BLaER1 treated with 17β-estradiol and CSF1 and Interleukin-3, amounts not matched to agents 10 nM and 100 nM (cell line): Measurements from ENCODE around the gene CDK3.

Experiments used
- H3K27ac ChIP-seq, 11 experiments: shearing (Covaris generic); formaldehyde crosslinking; 2 replicates each; pipeline ENCODE4 v1.8.1; 2022
- H3K27me3 ChIP-seq, 11 experiments: shearing (Covaris generic); formaldehyde crosslinking; 2 replicates each; pipeline ENCODE4 v1.8.1; 2022
- H3K36me3 ChIP-seq, 11 experiments: shearing (Covaris generic); formaldehyde crosslinking; 2 replicates each; pipeline ENCODE4 v1.8.1; 2022
- H3K4me1 ChIP-seq, 10 experiments: shearing (Covaris generic); formaldehyde crosslinking; 2 replicates each; pipeline ENCODE4 v1.8.1; 2022
- H3K4me2 ChIP-seq, 11 experiments: shearing (Covaris generic); formaldehyde crosslinking; 2 replicates each; pipeline ENCODE4 v1.8.1; 2022
- H3K4me3 ChIP-seq, 10 experiments: shearing (Covaris generic); formaldehyde crosslinking; 2 replicates each; pipeline ENCODE4 v1.8.1; 2022
- H3K9ac ChIP-seq, 11 experiments: shearing (Covaris generic); formaldehyde crosslinking; 2 replicates each; pipeline ENCODE4 v1.8.1; 2022
- H3K9me3 ChIP-seq, 11 experiments: shearing (Covaris generic); formaldehyde crosslinking; replicated peaks in 1 of 11; 2 replicates each; pipeline ENCODE4 v1.8.1; 2022
- H4K20me1 ChIP-seq, 11 experiments: shearing (Covaris generic); formaldehyde crosslinking; 2 replicates each; pipeline ENCODE4 v1.8.1; 2022
- Cebpa-rat ChIP-seq, 11 experiments: shearing (Covaris generic); IDR thresholded peaks; 2 replicates each; pipeline ENCODE4 v1.8.1; 2022

CDK3 gene

GRCh38 chr17:75981019-75981615 is 19.5 kb upstream of the CDK3 start:
- H3K36me3 ChIP-seq: peaks cover 0 to 18% (median 6%) of the 10 kb centered on the region in 11 experiments; a peak in 9 of 22 replicates
- H3K4me3 ChIP-seq: no peak overlapping the region
- peak overlapping the region; percentile 74 to 97 (median 90) for H3K4me2 ChIP-seq
- peak overlapping the region in 6 of 11 experiments; percentile 92 to 97 (median 96); a peak in 7 of 22 replicates for H3K9ac ChIP-seq
- no peaks in the 10 kb centered on the region for H3K27me3 ChIP-seq
- peak overlapping the region in 6 of 11 experiments; percentile 94 to 99 (median 98); a peak in 6 of 22 replicates for H3K27ac ChIP-seq
- TF ChIP-seq Cebpa-rat (IDR thresholded peaks at IDR 0.05): no peak
- H3K9me3 ChIP-seq: no peaks in the 10 kb centered on the region
- H4K20me1 ChIP-seq: no peaks in the 10 kb centered on the region; a peak in 1 of 22 replicates
- peaks cover 34 to 64% (median 41%) of the 10 kb centered on the region in 10 experiments for H3K4me1 ChIP-seq

GRCh38 chr17:75983501-75984181 is 17.0 kb upstream of the CDK3 start:
- H3K27me3 ChIP-seq: no peaks in the 10 kb centered on the region
- no peak overlapping the region for H3K9ac ChIP-seq
- H3K4me3 ChIP-seq: no peak overlapping the region
- no peaks in the 10 kb centered on the region; a peak in 1 of 22 replicates for H4K20me1 ChIP-seq
- H3K36me3 ChIP-seq: peaks cover 0 to 23% (median 16%) of the 10 kb centered on the region in 11 experiments; a peak in 17 of 22 replicates
- no peak overlapping the region for H3K27ac ChIP-seq
- TF ChIP-seq Cebpa-rat (IDR thresholded peaks at IDR 0.05): no peak
- peaks cover 11 to 41% (median 18%) of the 10 kb centered on the region in 10 experiments for H3K4me1 ChIP-seq
- no peaks in the 10 kb centered on the region for H3K9me3 ChIP-seq
- H3K4me2 ChIP-seq: peak overlapping the region in 1 of 11 experiments; percentile 28; a peak in 3 of 22 replicates

- Histone ChIP-seq H3K36me3 (peaks cover 4 to 41% (median 22%) of the 10 kb centered on the region in 11 experiments; a peak in 18 of 22 replicates), H3K9ac (no peak overlapping the region), H3K27ac (no peak overlapping the region), H3K27me3 (no peaks in the 10 kb centered on the region), H3K4me3 (no peak overlapping the region), H3K9me3 (no peaks in the 10 kb centered on the region), H3K4me2 (no peak overlapping the region), H4K20me1 (no peaks in the 10 kb centered on the region), H3K4me1 (peaks cover 0 to 30% (median 7%) of the 10 kb centered on the region in 10 experiments; a peak in 15 of 20 replicates)
- TF ChIP-seq Cebpa-rat (IDR thresholded peaks at IDR 0.05): no peak
Measured at GRCh38 chr17:75985986-75986385, 14.7 kb upstream of the CDK3 start.

GRCh38 chr17:75987041-75987440 is 13.6 kb upstream of the CDK3 start:
- no peak for TF ChIP-seq Cebpa-rat (IDR thresholded peaks at IDR 0.05)
- peaks cover 0 to 26% (median 11%) of the 10 kb centered on the region in 10 experiments; a peak in 11 of 20 replicates for H3K4me1 ChIP-seq

GRCh38 chr17:75991396-75991795 is 9.3 kb upstream of the CDK3 start:
- no peak for TF ChIP-seq Cebpa-rat (IDR thresholded peaks at IDR 0.05)
- H3K9ac ChIP-seq: no peak overlapping the region

More at GRCh38 chr17:75987041-75987440, 13.6 kb upstream of the CDK3 start:
- Histone ChIP-seq H3K27ac (no peak overlapping the region), H3K27me3 (no peaks in the 10 kb centered on the region), H3K36me3 (peaks cover 13 to 52% (median 31%) of the 10 kb centered on the region in 11 experiments), H3K9me3 (no peaks in the 10 kb centered on the region), H4K20me1 (no peaks in the 10 kb centered on the region), H3K4me2 (no peak overlapping the region), H3K4me3 (no peak overlapping the region), H3K9ac (0 out of 22 replicates have a peak overlapping the region, but pooled peaks of 1 of the 11 experiments have one; percentile 27)

GRCh38 chr17:75994802-75995370 is 5.8 kb upstream of the CDK3 start:
- no peaks in the 10 kb centered on the region for H4K20me1 ChIP-seq
- H3K4me3 ChIP-seq: no peak overlapping the region
- H3K9me3 ChIP-seq: no peaks in the 10 kb centered on the region
- no peaks in the 10 kb centered on the region for H3K27me3 ChIP-seq
- H3K27ac ChIP-seq: no peak overlapping the region
- TF ChIP-seq Cebpa-rat (IDR thresholded peaks at IDR 0.05): no peak
- H3K4me2 ChIP-seq: no peak overlapping the region
- H3K9ac ChIP-seq: no peak overlapping the region
- peaks cover 22 to 48% (median 38%) of the 10 kb centered on the region in 10 experiments for H3K4me1 ChIP-seq
- peaks cover 28 to 69% (median 51%) of the 10 kb centered on the region in 11 experiments for H3K36me3 ChIP-seq

More at GRCh38 chr17:75991396-75991795, 9.3 kb upstream of the CDK3 start:
- Histone ChIP-seq H3K4me3 (no peak overlapping the region), H3K9me3 (no peaks in the 10 kb centered on the region), H3K27me3 (no peaks in the 10 kb centered on the region), H4K20me1 (no peaks in the 10 kb centered on the region), H3K4me1 (peaks cover 5 to 23% (median 15%) of the 10 kb centered on the region in 10 experiments), H3K4me2 (peak overlapping the region in 1 of 11 experiments; percentile 35; a peak in 1 of 22 replicates), H3K27ac (no peak overlapping the region), H3K36me3 (peaks cover 29 to 78% (median 60%) of the 10 kb centered on the region in 11 experiments)

- Histone ChIP-seq H3K4me1 (peaks cover 27 to 53% (median 40%) of the 10 kb centered on the region in 10 experiments), H3K9me3 (no peaks in the 10 kb centered on the region), H4K20me1 (no peaks in the 10 kb centered on the region), H3K4me2 (peak overlapping the region in 5 of 11 experiments; percentile 88 to 97 (median 93); a peak in 5 of 22 replicates), H3K27me3 (no peaks in the 10 kb centered on the region), H3K27ac (no peak overlapping the region; a peak in 1 of 22 replicates), H3K36me3 (peaks cover 32 to 69% (median 48%) of the 10 kb centered on the region in 11 experiments), H3K9ac (0 out of 22 replicates have a peak overlapping the region, but pooled peaks of 1 of the 11 experiments have one; percentile 22), H3K4me3 (no peak overlapping the region)
- no peak for TF ChIP-seq Cebpa-rat (IDR thresholded peaks at IDR 0.05)
Measured at GRCh38 chr17:75995385-75995925, 5.2 kb upstream of the CDK3 start.

GRCh38 chr17:75996665-75997590 is 3.7 kb upstream of the CDK3 start:
- H3K27ac ChIP-seq: peak overlapping the region in 9 of 11 experiments; percentile 38 to 73 (median 61); a peak in 20 of 22 replicates
- peak overlapping the region; percentile 19 to 68 (median 58) for H3K9ac ChIP-seq
- H3K4me2 ChIP-seq: peak overlapping the region; percentile 84 to 97 (median 91)
- peaks cover 29 to 62% (median 44%) of the 10 kb centered on the region in 11 experiments; a peak in 21 of 22 replicates for H3K36me3 ChIP-seq
- peaks cover 27 to 46% (median 38%) of the 10 kb centered on the region in 10 experiments for H3K4me1 ChIP-seq
- TF ChIP-seq Cebpa-rat (IDR thresholded peaks at IDR 0.05): no peak
- H3K9me3 ChIP-seq: no peaks in the 10 kb centered on the region
- peak overlapping the region in 6 of 10 experiments; percentile 13 to 61 (median 30); a peak in 8 of 20 replicates for H3K4me3 ChIP-seq
- H4K20me1 ChIP-seq: no peaks in the 10 kb centered on the region
- no peaks in the 10 kb centered on the region for H3K27me3 ChIP-seq
